ENCODE measurements around the gene CDIP1. TPM values are rescaled to one million over a fixed set of nuclear protein-coding genes. Genes with fewer than 3 reads are reported as not detected.

The CDIP1 gene
- total RNA-seq, 2 experiments from 2014 or later, result 31.9 to 32.2 TPM

GRCh38 chr16:4525634-4526277 lies 12.8 kb downstream of the CDIP1 start:
- POLR2A ChIA-PET, result interaction anchor here (0.9 to 1.1 kb wide), 2 partner anchors 22 to 32 kb away, joined by 3 read pairs; no protein-coding TSS in a partner anchor

GRCh38 chr16:4525069-4525468 lies 13.5 kb downstream of the CDIP1 start:
- no peaks in the 10 kb centered on the region for H3K27me3 Mint-ChIP-seq
- no peak overlapping the region for H3K4me3 Mint-ChIP-seq
- peaks cover 32% of the 10 kb centered on the region for H3K4me1 Mint-ChIP-seq (ENCODE audit: low read depth)
- no peaks in the 10 kb centered on the region for H3K9me3 Mint-ChIP-seq
- ChIA-PET CTCF (interaction anchor here (1.1 to 1.2 kb wide), 2 partner anchors 13 to 23 kb away, joined by 3 to 4 read pairs; no protein-coding TSS in a partner anchor), POLR2A (interaction anchor here (0.9 to 1.1 kb wide), 3 partner anchors 19 to 31 kb away, joined by 3 to 4 read pairs (median 3); no protein-coding TSS in a partner anchor)
- no peaks in the 10 kb centered on the region for H3K36me3 Mint-ChIP-seq (ENCODE audit: low read depth)
- TF ChIP-seq CTCF (IDR thresholded peaks at IDR 0.05), result no peak
- no peak overlapping the region for H3K27ac Mint-ChIP-seq
- ATAC-seq (no peak), DNase-seq (no peak)
- intact Hi-C loops (cut with micrococcal nuclease), result no loop called here

More at GRCh38 chr16:4525634-4526277, 12.8 kb downstream of the CDIP1 start:
- Mint-ChIP-seq H3K9me3 (no peaks in the 10 kb centered on the region), H3K4me3 (no peak overlapping the region), H3K27ac (no peak overlapping the region), H3K36me3 (ENCODE audit: low read depth) (peaks cover 2% of the 10 kb centered on the region), H3K4me1 (ENCODE audit: low read depth) (peaks cover 37% of the 10 kb centered on the region), H3K27me3 (no peaks in the 10 kb centered on the region)
- no peak for TF ChIP-seq CTCF (IDR thresholded peaks at IDR 0.05)
- DNase-seq (no peak), ATAC-seq (no peak)
- intact Hi-C loops (cut with micrococcal nuclease), result no loop called here
- CTCF ChIA-PET, result interaction anchor here (0.6 to 1.2 kb wide), 5 partner anchors 14 to 135 kb away, joined by 3 to 5 read pairs (median 4); no protein-coding TSS in a partner anchor

GRCh38 chr16:4524571-4524970 lies 14.0 kb downstream of the CDIP1 start:
- Mint-ChIP-seq H3K9me3 (no peaks in the 10 kb centered on the region), H3K27me3 (no peaks in the 10 kb centered on the region), H3K4me1 (ENCODE audit: low read depth) (peaks cover 27% of the 10 kb centered on the region), H3K36me3 (ENCODE audit: low read depth) (no peaks in the 10 kb centered on the region), H3K4me3 (no peak overlapping the region), H3K27ac (no peak overlapping the region)
- ChIA-PET POLR2A (interaction anchor here (1.1 kb wide), 1 partner anchor 18 kb away, joined by 4 read pairs; no protein-coding TSS in a partner anchor), CTCF (interaction anchor here (0.8 to 1.2 kb wide), 3 partner anchors 12 to 24 kb away, joined by 3 to 5 read pairs (median 3); no protein-coding TSS in a partner anchor)
- no peak for ATAC-seq
- TF ChIP-seq CTCF (IDR thresholded peaks at IDR 0.05), result no peak
- intact Hi-C loops (cut with micrococcal nuclease), result no loop called here
- DNase-seq, result no peak

- ChIA-PET POLR2A (interaction anchor here (0.8 to 1.2 kb wide), 2 partner anchors 17 to 101 kb away, joined by 3 read pairs; partner anchors contain the start of gene MGRN1), CTCF (interaction anchor here (1.0 to 1.8 kb wide), 3 partner anchors 13 to 18 kb away, joined by 3 to 5 read pairs (median 5); no protein-coding TSS in a partner anchor)
- no peaks in the 10 kb centered on the region for H3K9me3 Mint-ChIP-seq
- intact Hi-C loops (cut with micrococcal nuclease), result no loop called here
- H3K27ac Mint-ChIP-seq, result no peak overlapping the region
- H3K36me3 Mint-ChIP-seq (ENCODE audit: low read depth), result no peaks in the 10 kb centered on the region
- no peak for DNase-seq
- H3K4me3 Mint-ChIP-seq, result no peak overlapping the region
- peaks cover 19% of the 10 kb centered on the region for H3K4me1 Mint-ChIP-seq (ENCODE audit: low read depth)
- TF ChIP-seq CTCF (IDR thresholded peaks at IDR 0.05), result no peak
- no peak for ATAC-seq
- H3K27me3 Mint-ChIP-seq, result no peaks in the 10 kb centered on the region
Measured at GRCh38 chr16:4523686-4524085, 14.9 kb downstream of the CDIP1 start.

GRCh38 chr16:4522051-4522581 lies 16.5 kb downstream of the CDIP1 start:
- Mint-ChIP-seq H3K4me1 (ENCODE audit: low read depth) (peaks cover 8% of the 10 kb centered on the region), H3K36me3 (ENCODE audit: low read depth) (no peaks in the 10 kb centered on the region), H3K27ac (no peak overlapping the region), H3K9me3 (no peaks in the 10 kb centered on the region), H3K27me3 (no peaks in the 10 kb centered on the region), H3K4me3 (no peak overlapping the region)
- DNase-seq (no peak), ATAC-seq (no peak)
- POLR2A ChIA-PET, result interaction anchor here (1.2 kb wide), 1 partner anchor 44 kb away, joined by 3 read pairs; no protein-coding TSS in a partner anchor
- TF ChIP-seq CTCF (IDR thresholded peaks at IDR 0.05), result no peak
- intact Hi-C loops (cut with micrococcal nuclease), result no loop called here
- CTCF ChIA-PET, result interaction anchor here (0.6 to 1.8 kb wide), 3 partner anchors 14 to 24 kb away, joined by 3 to 5 read pairs (median 4); no protein-coding TSS in a partner anchor
